Measurements from ENCODE around the gene TICRR. TPM values are rescaled to one million over a fixed set of nuclear protein-coding genes. Genes with fewer than 3 reads are reported as not detected.

The TICRR gene
- total and polyA plus RNA-seq, 2 of the 8 experiments (the other 6 are each of a cell fraction or from before 2014, with no cell fraction given), result 13.1 to 34.8 TPM

GRCh38 chr15:89660556-89660955 is 85.3 kb downstream of the TICRR start (continued):
- TF ChIP-seq CTCF (IDR thresholded peaks at IDR 0.05; ENCODE audit: control extremely low read depth in 1 of 3, insufficient read depth in 1 of 3, low read depth in 1 of 3, low read length in 3 of 3) (no peak), MAX (IDR thresholded peaks at IDR 0.05) (no peak), KDM4A (IDR thresholded peaks at IDR 0.05; ENCODE audit: low read depth, low read length, severe bottlenecking) (no peak), POU5F1 (IDR thresholded peaks at IDR 0.05; ENCODE audit: low read depth, low read length) (no peak)
